HepG2 (cell line): ENCODE measurements around the gene PLEKHH1. TPM values are rescaled to one million over a fixed set of nuclear protein-coding genes. Genes with fewer than 3 reads are reported as not detected.

Source experiments
- AFF4 ChIP-seq: sonication (generic); formaldehyde crosslinking; IDR thresholded peaks from 2 replicates; pipeline ENCODE4 v1.4.0; 2020; ENCODE audit warnings: missing genetic modification reagents
- CCDC6 ChIP-seq: sonication (generic); formaldehyde crosslinking; IDR thresholded peaks from 2 replicates; pipeline ENCODE4 v1.8.1; 2022; ENCODE audit warnings: mild to moderate bottlenecking, missing genetic modification reagents, moderate library complexity
- CREBL2 ChIP-seq: sonication (generic); formaldehyde crosslinking; IDR thresholded peaks from 2 replicates; pipeline ENCODE4 v1.8.1; 2023; ENCODE audit warnings: missing genetic modification reagents, mild to moderate bottlenecking, borderline replicate concordance
- DPF2 ChIP-seq: sonication (generic); formaldehyde crosslinking; IDR thresholded peaks from 2 replicates; pipeline ENCODE4 v1.4.0; 2020; ENCODE audit warnings: mild to moderate bottlenecking, low read depth, missing genetic modification reagents, borderline replicate concordance
- ETV6 ChIP-seq: sonication (generic); formaldehyde crosslinking; conservative IDR thresholded peaks from 2 replicates; pipeline ENCODE4 v1.4.0; 2020; ENCODE audit warnings: missing genetic modification reagents
- GATA4 ChIP-seq: sonication (generic); IDR thresholded peaks from 2 replicates; pipeline ENCODE4 v1.6.1; 2016; ENCODE audit warnings: antibody characterized with exemption, low read depth, borderline replicate concordance
- GZF1 ChIP-seq: sonication (generic); formaldehyde crosslinking; IDR thresholded peaks from 2 replicates; pipeline ENCODE4 v1.5.1; 2020; ENCODE audit warnings: mild to moderate bottlenecking, missing genetic modification reagents
- IRX3 ChIP-seq: sonication (generic); formaldehyde crosslinking; IDR thresholded peaks from 2 replicates; pipeline ENCODE4 v1.8.1; 2023; ENCODE audit warnings: mild to moderate bottlenecking, low read depth, missing genetic modification reagents, borderline replicate concordance
- KDM5B ChIP-seq: sonication (generic); formaldehyde crosslinking; IDR thresholded peaks from 2 replicates; pipeline ENCODE4 v1.4.0; 2020; ENCODE audit warnings: missing genetic modification reagents, mild to moderate bottlenecking, borderline replicate concordance
- MLX ChIP-seq: IDR thresholded peaks from 2 replicates; pipeline ENCODE4 v1.6.1; 2016
- NCOA5 ChIP-seq: sonication (generic); formaldehyde crosslinking; IDR thresholded peaks from 2 replicates; pipeline ENCODE4 v1.4.0; 2020; ENCODE audit warnings: missing genetic modification reagents
- PLRG1 ChIP-seq: fragments of 450-650 bp; conservative IDR thresholded peaks from 2 replicates; pipeline ENCODE4 v1.6.1; 2016
- PREB ChIP-seq: sonication (generic); formaldehyde crosslinking; IDR thresholded peaks from 2 replicates; pipeline ENCODE4 v1.4.0; 2020; ENCODE audit warnings: missing genetic modification reagents
- SMAD1 ChIP-seq: sonication (generic); formaldehyde crosslinking; IDR thresholded peaks from 2 replicates; pipeline ENCODE4 v1.4.0; 2020; ENCODE audit warnings: missing genetic modification reagents, low read depth, mild to moderate bottlenecking, borderline replicate concordance
- TFDP1 ChIP-seq: IDR thresholded peaks from 2 replicates; pipeline ENCODE4 v1.6.1; 2016; ENCODE audit warnings: missing compliant biosample characterization, missing genetic modification reagents, borderline replicate concordance
- ZC3H13 ChIP-seq: sonication (generic); formaldehyde crosslinking; IDR thresholded peaks from 2 replicates; pipeline ENCODE4 v1.8.1; 2023; ENCODE audit warnings: mild to moderate bottlenecking, missing genetic modification reagents, moderate library complexity
- ZFYVE20 ChIP-seq: sonication (generic); formaldehyde crosslinking; IDR thresholded peaks from 2 replicates; pipeline ENCODE4 v1.8.0; 2023; ENCODE audit warnings: low read depth, mild to moderate bottlenecking, moderate library complexity, missing genetic modification reagents, borderline replicate concordance
- ZMAT3 ChIP-seq: sonication (generic); formaldehyde crosslinking; conservative IDR thresholded peaks from 2 replicates; pipeline ENCODE4 v1.7.0; 2021; ENCODE audit warnings: missing genetic modification reagents
- ZNF263 ChIP-seq: sonication (generic); formaldehyde crosslinking; IDR thresholded peaks from 2 replicates; pipeline ENCODE4 v1.4.0; 2020; ENCODE audit warnings: missing genetic modification reagents
- ZNF331 ChIP-seq: sonication (generic); formaldehyde crosslinking; IDR thresholded peaks from 2 replicates; pipeline ENCODE4 v1.4.0; 2020; ENCODE audit warnings: missing genetic modification reagents
- ZNF605 ChIP-seq: sonication (generic); formaldehyde crosslinking; IDR thresholded peaks from 2 replicates; pipeline ENCODE4 v1.8.0; 2022; ENCODE audit warnings: mild to moderate bottlenecking, missing genetic modification reagents
- ZNF891 ChIP-seq: sonication (generic); formaldehyde crosslinking; IDR thresholded peaks from 2 replicates; pipeline ENCODE4 v1.5.0; 2020; ENCODE audit warnings: mild to moderate bottlenecking, missing genetic modification reagents
- ZSCAN12 ChIP-seq: sonication (generic); formaldehyde crosslinking; IDR thresholded peaks from 2 replicates; pipeline ENCODE4 v1.9.0; 2021; ENCODE audit warnings: mild to moderate bottlenecking, missing genetic modification reagents
- polyA plus RNA-seq, 8 experiments: library from polyadenylated mRNA; depleted of rRNA in 3 of 8; stranded (reverse) in 7 of 8; unstranded in 1 of 8; fragments of >200 nt; fragmentation: Illumina TruSeq in 4 of 8; extraction: Trizol in 4 of 8; gene quantifications; 2 replicates each; pipeline versions ENCODE4 v1.2.1 to v1.2.3, GENCODE V29; 2011 to 2016; ENCODE audit warnings: low read depth in 4 of 8, missing spikeins in 1 of 8, mixed read lengths in 1 of 8; ENCODE audit not compliant: insufficient read depth in 1 of 8
- total RNA-seq, 5 experiments: library from RNA; depleted of rRNA; stranded (reverse); fragments of >200 nt; fragmentation: Illumina TruSeq; extraction: Trizol; gene quantifications; 2 replicates each; pipeline ENCODE4 v1.2.3, GENCODE V29; 2016; ENCODE audit warnings: low read depth in 1 of 5

PLEKHH1 gene
- total and polyA plus RNA-seq, 2 of the 13 experiments (the other 11 are each of a cell fraction or from before 2014, with no cell fraction given): 8.6 to 15.8 TPM

GRCh38 chr14:67599698-67600561 lies 66.8 kb downstream of the PLEKHH1 start, which contains the start of gene PIGH (continued):
- TF ChIP-seq PLRG1 (no peak), ZNF263 (CRISPR knock-in tag) (no peak), KDM5B (CRISPR knock-in tag) (peak; percentile 67), SMAD1 (CRISPR knock-in tag) (no peak; the same call in 1 of the 2 replicates), GZF1 (peak; percentile 64; the same call in 1 of the 2 replicates), ETV6 (CRISPR knock-in tag) (no peak), ZSCAN12 (no peak), NCOA5 (CRISPR knock-in tag) (no peak), ZFYVE20 (CRISPR knock-in tag) (no peak), IRX3 (CRISPR knock-in tag) (peak; percentile 77; the same call in 1 of the 2 replicates), CCDC6 (peak; percentile 91; the same call in 1 of the 2 replicates), PREB (CRISPR knock-in tag) (no peak), ZNF331 (CRISPR knock-in tag) (0 out of 2 replicates have a peak, but pooled peaks have one; percentile 30), ZNF605 (CRISPR knock-in tag) (peak; percentile 30; the same call in 1 of the 2 replicates), TFDP1 (CRISPR knock-in tag) (peak; percentile 56; the same call in 1 of the 2 replicates), CREBL2 (CRISPR knock-in tag) (no peak), ZNF891 (CRISPR knock-in tag) (peak; percentile 36), GATA4 (no peak), MLX (CRISPR knock-in tag) (no peak), AFF4 (CRISPR knock-in tag) (no peak), ZC3H13 (peak; percentile 31; the same call in 1 of the 2 replicates), DPF2 (CRISPR knock-in tag) (no peak), ZMAT3 (CRISPR knock-in tag) (peak; percentile 41; the same call in 1 of the 2 replicates)
